SK-N-SH (cell line): ENCODE results near the gene DHX16. TPM values are rescaled to one million over a fixed set of nuclear protein-coding genes. Genes with fewer than 3 reads are reported as not detected.

Source experiments
- CTCF ChIA-PET: fragments of 300-600, 350-600 bp; formaldehyde crosslinking; extraction: SDS; loops from one replicate; lab custom pipeline; 2021; lab: Yijun Ruan, JAX
- POLR2A ChIA-PET: fragments of 350-600 bp; sonication (Branson Sonifier 250); formaldehyde crosslinking; extraction: SDS; loops from one replicate; lab custom pipeline; 2020; ENCODE audit warnings: antibody characterized with exemption, inconsistent platforms; lab: Yijun Ruan, JAX
- DNase-seq: peaks from one replicate; pipeline ENCODE4 v3.0.0; 2012
- H2AFZ ChIP-seq: fragments of 200-600 bp; sonication (generic); 2 replicates; pipeline ENCODE4 v1.8.1; 2016; ENCODE audit warnings: antibody characterized with exemption, mild to moderate bottlenecking, low read depth
- H3F3A ChIP-seq: fragments of 200-600 bp; sonication (generic); replicated peaks from 2 replicates; pipeline ENCODE3; 2016; ENCODE audit warnings: antibody characterized with exemption, mild to moderate bottlenecking; ENCODE audit not compliant: insufficient read depth
- H3K27ac ChIP-seq, 2 experiments: fragments of 200-500 bp in 1 of 2; fragments of 200-600 bp in 1 of 2; sonication (Bioruptor generic) in 1 of 2; sonication (generic), shearing (Covaris generic) in 1 of 2; 2 replicates each; pipeline versions ENCODE4 v1.5.1 to v1.6.1; 2014 to 2016; ENCODE audit warnings: low read depth in 2 of 2, inconsistent platforms in 1 of 2, low read length in 1 of 2, mild to moderate bottlenecking in 1 of 2, mixed read lengths in 1 of 2
- H3K27me3 ChIP-seq: fragments of 200-600 bp; sonication (generic), shearing (Covaris generic); 2 replicates; pipeline ENCODE4 v1.6.1; 2016; ENCODE audit warnings: mixed run types; ENCODE audit not compliant: insufficient read depth
- H3K36me3 ChIP-seq, 2 experiments: fragments of 200-500 bp in 1 of 2; fragments of 200-600 bp in 1 of 2; sonication (Bioruptor generic) in 1 of 2; sonication (generic) in 1 of 2; replicated peaks in 1 of 2; 2 replicates each; pipeline versions ENCODE3 to v1.5.1; 2014 to 2016; ENCODE audit warnings: low read length in 1 of 2, mild to moderate bottlenecking in 1 of 2; ENCODE audit not compliant: insufficient read depth in 2 of 2, control insufficient read depth in 1 of 2
- H3K4me1 ChIP-seq, 2 experiments: fragments of 200-500 bp in 1 of 2; fragments of 200-600 bp in 1 of 2; sonication (Bioruptor generic) in 1 of 2; sonication (generic), shearing (Covaris generic) in 1 of 2; 2 replicates each; pipeline versions ENCODE4 v1.5.1 to v1.6.1; 2014 to 2016; ENCODE audit warnings: low read depth in 1 of 2, low read length in 1 of 2, mixed run types in 1 of 2; ENCODE audit not compliant: insufficient read depth in 2 of 2, control insufficient read depth in 1 of 2
- H3K4me2 ChIP-seq: fragments of 200-600 bp; sonication (generic), shearing (Covaris generic); 2 replicates; pipeline ENCODE4 v1.6.1; 2017; ENCODE audit warnings: mixed run types
- H3K4me3 ChIP-seq, 2 experiments: fragments of 200-500 bp in 1 of 2; fragments of 200-600 bp in 1 of 2; sonication (Bioruptor generic) in 1 of 2; sonication (generic), shearing (Covaris generic) in 1 of 2; 2 replicates each; pipeline versions ENCODE4 v1.5.1 to v1.8.1; 2014 to 2016; ENCODE audit warnings: low read depth in 2 of 2, inconsistent platforms in 1 of 2, low read length in 1 of 2, mild to moderate bottlenecking in 1 of 2, mixed read lengths in 1 of 2, moderate library complexity in 1 of 2
- H3K79me2 ChIP-seq: fragments of 200-600 bp; sonication (generic); 2 replicates; pipeline ENCODE4 v1.8.1; 2017; ENCODE audit warnings: mild to moderate bottlenecking; ENCODE audit not compliant: insufficient read depth
- H3K9ac ChIP-seq: fragments of 200-600 bp; sonication (generic); 2 replicates; pipeline ENCODE4 v1.6.1; 2017; ENCODE audit warnings: mixed run types
- H3K9me2 ChIP-seq: fragments of 200-600 bp; sonication (generic); 2 replicates; pipeline ENCODE4 v1.6.1; 2017; ENCODE audit warnings: mixed run types
- H3K9me3 ChIP-seq: fragments of 200-600 bp; sonication (generic); 2 replicates; pipeline ENCODE4 v1.6.1; 2017; ENCODE audit warnings: mixed run types, mild to moderate bottlenecking, moderate library complexity
- H4K20me1 ChIP-seq: fragments of 200-600 bp; sonication (generic); 2 replicates; pipeline ENCODE4 v1.6.1; 2017; ENCODE audit warnings: mild to moderate bottlenecking, mixed run types; ENCODE audit not compliant: insufficient read depth
- CHD2 ChIP-seq: fragments of 150-350 bp; IDR thresholded peaks from 2 replicates; pipeline ENCODE4 v1.6.1; 2018; ENCODE audit warnings: low read length; ENCODE audit not compliant: partially characterized antibody
- EP300 ChIP-seq, 2 experiments: IDR thresholded peaks; 2 replicates each; pipeline versions ENCODE4 v1.4.0 to v1.6.1; 2012; ENCODE audit warnings: borderline replicate concordance in 1 of 2, low read depth in 1 of 2, low read length in 1 of 2
- FOXM1 ChIP-seq: IDR thresholded peaks from 2 replicates; pipeline ENCODE4 v1.4.0; 2012; ENCODE audit warnings: low read depth, mild to moderate bottlenecking
- GABPA ChIP-seq: IDR thresholded peaks from 2 replicates; pipeline ENCODE4 v1.4.0; 2012; ENCODE audit warnings: low read depth, mild to moderate bottlenecking
- IRF3 ChIP-seq: fragments of 150-350 bp; IDR thresholded peaks from 2 replicates; pipeline ENCODE4 v1.6.1; 2016; ENCODE audit warnings: mild to moderate bottlenecking, low read depth, low read length
- JUND ChIP-seq: IDR thresholded peaks from 2 replicates; pipeline ENCODE4 v1.4.0; 2012
- MEF2A ChIP-seq: IDR thresholded peaks from 2 replicates; pipeline ENCODE4 v1.4.0; 2012; ENCODE audit warnings: low read depth, borderline replicate concordance
- MXI1 ChIP-seq: IDR thresholded peaks from 2 replicates; pipeline ENCODE4 v1.6.1; 2012; ENCODE audit warnings: mild to moderate bottlenecking, low read depth, low read length, improper control_type of control experiment
- NRF1 ChIP-seq: IDR thresholded peaks from 2 replicates; pipeline ENCODE4 v1.6.1; 2012; ENCODE audit warnings: low read depth, mild to moderate bottlenecking, low read length
- POLR2AphosphoS5 ChIP-seq: IDR thresholded peaks from 2 replicates; pipeline ENCODE4 v1.6.1; 2012; ENCODE audit warnings: low read depth, low read length
- RCOR1 ChIP-seq: fragments of 150-350 bp; IDR thresholded peaks from 2 replicates; pipeline ENCODE4 v1.6.1; 2017; ENCODE audit warnings: antibody characterized with exemption, low read length
- SIN3A ChIP-seq: IDR thresholded peaks from 2 replicates; pipeline ENCODE4 v1.6.1; 2012; ENCODE audit warnings: low read depth, mild to moderate bottlenecking, low read length, moderate library complexity, borderline replicate concordance
- SMC3 ChIP-seq: IDR thresholded peaks from 2 replicates; pipeline ENCODE4 v1.6.1; 2012; ENCODE audit warnings: low read depth, low read length, improper control_type of control experiment
- TAF1 ChIP-seq: IDR thresholded peaks from 2 replicates; pipeline ENCODE4 v1.6.1; 2012; ENCODE audit warnings: low read depth, mild to moderate bottlenecking, low read length, moderate library complexity, borderline replicate concordance
- ZBTB33 ChIP-seq: IDR thresholded peaks from 2 replicates; pipeline ENCODE4 v1.4.0; 2012; ENCODE audit warnings: low read depth, borderline replicate concordance
- WGBS: methylation state at CpG from one replicate; pipeline ENCODE4 v1.1.6; 2017; ENCODE audit warnings: low lambda C conversion rate; 5-methylcytosine and 5-hydroxymethylcytosine counted together
- polyA plus RNA-seq, 3 experiments: library from polyadenylated mRNA; depleted of rRNA; stranded (reverse); fragments of >200 nt; gene quantifications; 2 replicates each; pipeline ENCODE4 v1.2.3, GENCODE V29; 2012

Gene DHX16
- polyA plus RNA-seq, 1 of the 3 experiments (the other 2 are of a cell fraction) = 59.8 TPM

GRCh38 chr6:30615958-30616810 is 56.6 kb downstream of the DHX16 start:
- Histone ChIP-seq H3K9me2 (no peaks in the 10 kb centered on the region), H3K4me3 (peak overlapping the region; percentile 78 to 94), H3K9ac (peak overlapping the region; percentile 99), H3K27me3 (no peaks in the 10 kb centered on the region), H3K9me3 (no peaks in the 10 kb centered on the region), H3K36me3 (peaks cover 31 to 42% of the 10 kb centered on the region in 2 experiments), H3K4me1 (peaks cover 23 to 32% of the 10 kb centered on the region in 2 experiments), H3F3A (peaks cover 48% of the 10 kb centered on the region), H3K27ac (peak overlapping the region; percentile 96 to 98), H3K79me2 (peaks cover 82% of the 10 kb centered on the region), H2AFZ (no peak overlapping the region), H4K20me1 (peaks cover 16% of the 10 kb centered on the region), H3K4me2 (peak overlapping the region; percentile 85)
- no peak for DNase-seq
- ChIA-PET POLR2A (interaction anchor here (1.0 to 4.7 kb wide), 11 partner anchors 10 to 925 kb away, joined by 3 to 32 read pairs (median 5); partner anchors contain the start of genes ABCF1, ATAT1, DDX39B and DHX16), CTCF (interaction anchor here (0.6 to 1.7 kb wide), 2 partner anchors 71 to 107 kb away, joined by 3 to 7 read pairs; no protein-coding TSS in a partner anchor)
- under 1% methylated on average over 10 of the region's 10 CpGs for whole genome bisulfite sequencing
- TF ChIP-seq POLR2AphosphoS5 (peak; percentile 67), TAF1 (peak; percentile 32; the same call in 1 of the 2 replicates), JUND (0 out of 2 replicates have a peak, but pooled peaks have one; percentile 2), EP300 (IDR thresholded peaks at IDR 0.05; ENCODE audit: borderline replicate concordance in 1 of 2, low read depth in 1 of 2, low read length in 1 of 2) (no peak), GABPA (no peak), RCOR1 (no peak), ZBTB33 (no peak)

- Histone ChIP-seq H3K9me2 (no peaks in the 10 kb centered on the region), H3K4me2 (peak overlapping the region; percentile 85), H3K36me3 (peaks cover 28 to 41% of the 10 kb centered on the region in 2 experiments), H3K79me2 (peaks cover 76% of the 10 kb centered on the region), H3K4me3 (peak overlapping the region; percentile 78 to 94), H3K27me3 (no peaks in the 10 kb centered on the region), H3K27ac (peak overlapping the region; percentile 96 to 98), H3K4me1 (peaks cover 23 to 32% of the 10 kb centered on the region in 2 experiments), H3F3A (peaks cover 48% of the 10 kb centered on the region), H2AFZ (no peak overlapping the region), H4K20me1 (peaks cover 16% of the 10 kb centered on the region), H3K9ac (peak overlapping the region; percentile 99), H3K9me3 (no peaks in the 10 kb centered on the region)
- 2% methylated on average over 10 of the region's 10 CpGs for WGBS
- ChIA-PET CTCF (interaction anchor here (0.6 to 3.8 kb wide), 5 partner anchors 10 to 108 kb away, joined by 3 to 33 read pairs (median 7); no protein-coding TSS in a partner anchor), POLR2A (interaction anchor here (0.5 to 4.7 kb wide), 24 partner anchors 9 to 926 kb away, joined by 3 to 32 read pairs (median 4); partner anchors contain the start of genes ABCF1, ATAT1, C6orf136 and DDX39B)
- DNase-seq = no peak
- peak; percentile 93 for TF ChIP-seq POLR2AphosphoS5
- 0 out of 2 replicates have a peak, but pooled peaks have one; percentile 17 for TF ChIP-seq MXI1
- peak; percentile 47; the same call in 1 of the 2 replicates for TF ChIP-seq SIN3A
- TF ChIP-seq SMC3 = no peak
- 0 out of 2 replicates have a peak, but pooled peaks have one; percentile 22 for TF ChIP-seq TAF1
- no peak; the same call in 1 of the 2 replicates for TF ChIP-seq JUND
- TF ChIP-seq CHD2 = peak; percentile 8
- 0 out of 2 replicates have a peak, but pooled peaks have one; percentile 41 for TF ChIP-seq FOXM1
- no peak for TF ChIP-seq IRF3
- TF ChIP-seq NRF1 = no peak
- no peak for TF ChIP-seq MEF2A
- TF ChIP-seq ZBTB33 = peak; percentile 26; the same call in 1 of the 2 replicates
These were observed 57.4 kb downstream of the DHX16 start for GRCh38 chr6:30615219-30615957.
